Fibroblast of upper back skin (primary cell): ENCODE data around the gene IRX2.

Experiments used
- DNase-seq: peaks from one replicate; pipeline ENCODE4 v3.0.0-alpha.2; 2013

Gene IRX2

DNA sequence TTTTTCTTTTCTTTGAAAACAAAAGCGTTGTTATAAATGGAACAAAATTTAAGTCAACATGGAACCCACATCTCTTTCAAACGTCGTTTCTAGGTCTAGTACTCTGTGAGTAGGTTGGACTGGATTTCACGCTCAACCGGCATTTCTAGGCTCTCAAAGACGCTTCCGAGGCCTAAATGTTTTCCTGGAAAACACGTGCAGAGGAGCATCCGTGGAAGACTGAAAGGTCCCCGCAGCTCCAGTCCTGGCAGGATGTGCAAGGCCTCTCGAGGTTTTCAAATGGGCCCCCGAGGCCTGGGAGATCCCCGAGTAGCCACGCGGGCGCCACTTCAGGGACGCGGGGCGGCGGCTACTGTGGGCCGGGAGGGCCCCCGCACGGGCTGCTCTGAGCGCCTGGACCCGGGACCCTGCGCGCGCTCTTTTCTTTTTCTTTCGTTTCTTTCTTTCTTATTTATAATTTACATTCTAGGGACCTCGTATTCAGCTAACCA is 4.2 kb upstream of the IRX2 start:
- peak; percentile 31 for DNase-seq

DNA sequence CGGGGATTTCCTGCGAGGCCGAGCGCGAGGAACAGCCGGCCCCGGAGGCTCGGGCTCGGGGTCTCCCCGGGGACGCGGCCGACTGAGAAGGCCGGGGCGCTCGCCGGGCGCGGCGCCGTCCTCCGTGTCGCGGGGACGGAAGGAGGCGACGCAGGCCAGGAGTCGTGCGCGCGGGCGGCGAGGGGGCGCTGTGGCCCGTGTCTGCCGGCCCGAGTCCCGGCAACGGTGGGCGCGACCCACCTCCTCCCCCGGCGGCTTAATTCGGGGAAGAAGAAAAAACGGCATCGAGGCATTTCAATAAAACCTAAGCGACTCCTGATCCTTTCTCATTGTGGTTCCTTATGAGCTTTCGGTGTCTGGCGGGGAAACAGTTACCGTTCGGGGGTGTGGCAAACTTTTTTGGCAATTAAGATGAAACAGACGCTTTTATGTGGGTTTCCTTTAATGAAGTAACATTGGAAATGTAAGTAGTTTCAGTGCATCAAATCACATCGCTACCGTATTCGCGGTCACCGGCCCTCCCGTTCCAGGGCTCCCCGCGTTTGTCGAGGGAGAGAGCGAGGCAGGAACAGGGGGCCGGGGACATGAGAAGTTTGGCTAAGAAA is 3.7 kb upstream of the IRX2 start:
- DNase-seq: peak; percentile 32

- DNase-seq: peak; percentile 13
These were observed 3.2 kb upstream of the IRX2 start for GRCh38 chr5:2754581-2755075.

GRCh38 chr5:2753452-2754420 is 2.3 kb upstream of the IRX2 start:
- DNase-seq: peak; percentile 43

- peak; percentile 17 for DNase-seq
These were observed 1.5 kb upstream of the IRX2 start for GRCh38 chr5:2752821-2753439.

- DNase-seq: peak; percentile 20
These were observed 763 bp upstream of the IRX2 start for GRCh38 chr5:2752059-2752820.

- peak; percentile 12 for DNase-seq
These were observed 566 bp downstream of the IRX2 start for GRCh38 chr5:2750758-2751464.

GRCh38 chr5:2750026-2750757 is 1.3 kb downstream of the IRX2 start:
- DNase-seq: peak; percentile 19

GRCh38 chr5:2749514-2750025 is 1.9 kb downstream of the IRX2 start:
- DNase-seq: peak; percentile 26

DNA sequence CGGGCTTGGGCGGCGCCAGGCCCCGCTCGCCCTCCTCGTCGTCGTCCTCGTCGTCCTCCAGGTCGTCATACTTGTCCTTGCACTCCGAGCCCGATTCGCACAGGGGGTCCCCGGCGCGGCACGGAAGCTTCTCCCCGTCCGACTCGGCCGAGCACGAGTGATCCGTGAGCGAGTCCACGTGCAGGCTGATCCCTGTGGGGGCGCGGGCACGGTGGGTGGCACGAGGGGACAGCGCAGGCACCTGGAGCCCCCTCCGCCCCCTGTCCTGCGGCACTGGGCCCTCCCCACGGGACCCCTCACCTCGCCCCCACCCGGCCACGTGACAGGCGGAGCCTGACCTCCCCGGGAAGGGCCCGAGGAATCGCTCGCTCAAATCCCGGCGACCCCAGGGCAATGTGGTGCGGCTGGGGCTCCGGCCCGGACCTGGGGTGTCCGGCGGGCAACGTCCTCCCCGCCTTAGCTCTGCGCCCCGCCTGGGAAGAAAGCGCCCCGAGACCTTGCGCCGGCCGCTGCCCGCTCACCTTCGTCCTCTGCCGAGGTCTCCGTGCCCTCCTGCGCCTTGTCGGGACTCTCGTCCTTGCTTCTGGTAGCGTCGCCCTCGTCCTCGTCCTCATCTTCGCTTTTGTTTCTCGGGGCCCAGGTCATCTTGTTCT is 2.5 kb downstream of the IRX2 start:
- DNase-seq: peak; percentile 19

GRCh38 chr5:2748179-2748860 is 3.2 kb downstream of the IRX2 start:
- DNase-seq: no peak

- DNase-seq: peak; percentile 28
These were observed 3.9 kb downstream of the IRX2 start for GRCh38 chr5:2747363-2748162.

DNA sequence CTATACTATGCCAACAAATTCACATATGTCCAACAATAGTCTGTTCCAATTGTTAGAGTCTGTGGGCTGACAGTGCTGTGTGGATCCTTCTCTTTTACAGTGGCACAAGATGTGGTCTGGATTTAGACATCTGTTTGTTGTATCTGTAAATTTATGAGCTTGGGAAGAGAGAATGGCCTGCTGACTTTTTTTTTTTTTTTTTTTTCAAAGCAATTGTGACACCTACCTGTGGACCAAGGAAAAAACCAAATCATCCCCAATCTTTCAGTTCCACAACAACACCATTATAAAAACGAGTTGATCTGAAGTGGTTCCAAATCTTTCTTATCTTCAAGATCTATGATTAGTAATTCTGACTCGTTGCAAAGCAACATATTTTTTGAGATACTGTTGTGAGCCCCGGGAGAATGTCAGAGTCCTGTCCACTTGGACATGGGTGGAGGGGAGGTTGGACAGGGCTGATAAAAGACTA is 4.9 kb downstream of the IRX2 start:
- peak; percentile 70 for DNase-seq

DNA sequence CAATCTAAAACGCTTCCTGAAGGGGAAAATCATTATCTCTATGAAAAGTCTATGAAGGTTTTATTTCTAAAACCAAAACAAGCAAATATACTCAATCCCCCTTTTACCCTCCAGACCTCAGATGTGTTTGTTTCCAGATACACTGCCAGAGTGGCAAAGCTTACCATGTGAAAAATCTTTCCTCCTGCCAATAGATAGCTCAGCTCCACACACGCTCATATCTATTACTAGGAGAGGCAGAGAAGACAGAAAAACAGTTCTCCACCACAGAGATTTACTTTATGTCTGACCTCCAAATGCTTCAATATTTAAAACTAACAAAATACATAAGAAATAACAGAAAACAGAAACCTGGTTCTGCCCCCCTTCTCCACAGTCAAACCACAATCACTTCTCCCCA is 7.0 kb downstream of the IRX2 start:
- DNase-seq: peak; percentile 10

DNA sequence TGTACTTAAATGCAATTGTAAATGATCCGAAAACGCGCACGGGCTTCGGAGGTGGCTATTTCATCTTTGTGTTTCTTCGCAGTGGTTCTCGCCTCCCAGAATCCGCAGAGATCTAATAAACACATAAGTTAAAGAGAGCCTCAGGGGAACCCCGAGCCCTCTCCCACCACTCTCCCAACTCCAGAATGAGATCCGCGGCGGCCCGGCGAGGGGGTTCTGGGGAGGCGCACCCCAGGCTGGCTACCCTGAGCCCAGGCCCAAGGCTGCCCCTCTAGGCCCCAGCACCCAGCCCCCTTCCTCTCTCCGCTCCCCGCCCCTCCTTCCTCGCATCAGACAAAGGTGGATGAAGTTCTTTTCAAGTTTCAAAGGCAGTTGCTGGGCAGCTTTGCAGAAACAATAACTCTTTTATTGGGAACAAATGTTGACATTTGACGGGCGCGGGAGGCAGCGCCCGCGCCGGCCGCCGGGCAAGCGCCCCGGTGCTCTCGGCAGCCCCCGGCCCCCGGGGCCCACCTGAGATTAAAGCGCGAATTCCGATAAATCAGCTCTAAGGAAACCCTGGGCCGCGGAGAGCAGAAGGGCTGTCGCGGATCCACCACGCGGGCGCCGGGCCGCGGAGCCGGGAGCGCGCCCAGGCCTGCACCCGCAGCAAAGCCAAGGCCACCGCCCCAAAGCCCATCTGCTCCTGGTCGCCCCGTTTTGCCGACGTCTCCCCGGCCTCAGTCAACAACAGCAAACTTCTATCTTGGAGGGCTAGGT is 8.4 kb downstream of the IRX2 start:
- no peak for DNase-seq

DNA sequence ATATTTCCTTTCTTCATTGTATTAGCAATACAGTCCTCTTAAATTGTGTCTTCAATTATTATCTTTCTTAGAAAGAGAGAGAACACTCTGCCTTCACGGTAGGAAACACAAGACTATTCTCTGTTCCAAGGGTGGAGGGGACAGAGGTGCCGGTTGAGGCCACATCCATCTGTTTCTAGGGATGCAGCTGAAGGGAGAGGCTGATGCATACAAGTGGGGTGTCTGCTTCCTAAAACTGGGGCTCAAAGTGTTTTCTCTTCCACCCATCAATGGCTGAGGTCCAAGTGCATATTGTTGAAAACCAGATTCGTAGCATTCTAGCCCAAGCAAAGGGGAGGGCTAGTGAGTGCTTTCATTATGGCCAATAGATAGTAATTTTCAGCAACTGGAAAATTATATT is 9.5 kb downstream of the IRX2 start:
- DNase-seq: peak; percentile 7

- DNase-seq: peak; percentile 41
These were observed 10.5 kb downstream of the IRX2 start for GRCh38 chr5:2740876-2741555.
